ENCODE results near the gene ST3GAL3.

ST3GAL3 gene

GRCh38 chr1:43800771-43801170 is 93.4 kb downstream of the ST3GAL3 start:
- no peaks in the 10 kb centered on the region for H3K9me3 ChIP-seq (ENCODE audit: control insufficient read depth, insufficient read depth, low read length)
- H3K4me1 ChIP-seq (ENCODE audit: insufficient read depth, low read length): no peaks in the 10 kb centered on the region; the same call in 1 of the 2 replicates
- no peak overlapping the region for H3K9ac ChIP-seq (ENCODE audit: low read depth, low read length)
- H3K36me3 ChIP-seq (ENCODE audit: insufficient read depth, low read length): no peaks in the 10 kb centered on the region

GRCh38 chr1:43801203-43801602 is 93.9 kb downstream of the ST3GAL3 start:
- Histone ChIP-seq H3K4me1 (ENCODE audit: insufficient read depth, low read length) (no peaks in the 10 kb centered on the region; the same call in 1 of the 2 replicates), H3K9me3 (ENCODE audit: control insufficient read depth, insufficient read depth, low read length) (no peaks in the 10 kb centered on the region), H3K36me3 (ENCODE audit: insufficient read depth, low read length) (no peaks in the 10 kb centered on the region), H3K9ac (ENCODE audit: low read depth, low read length) (no peak overlapping the region)

GRCh38 chr1:43802356-43802980 is 95.1 kb downstream of the ST3GAL3 start:
- Histone ChIP-seq H3K4me1 (ENCODE audit: insufficient read depth, low read length) (no peaks in the 10 kb centered on the region; the same call in 1 of the 2 replicates), H3K9me3 (ENCODE audit: control insufficient read depth, insufficient read depth, low read length) (no peaks in the 10 kb centered on the region), H3K36me3 (ENCODE audit: insufficient read depth, low read length) (no peaks in the 10 kb centered on the region), H3K9ac (ENCODE audit: low read depth, low read length) (no peak overlapping the region)

GRCh38 chr1:43803105-43803504 is 95.8 kb downstream of the ST3GAL3 start:
- no peaks in the 10 kb centered on the region for H3K9me3 ChIP-seq (ENCODE audit: control insufficient read depth, insufficient read depth, low read length)
- H3K36me3 ChIP-seq (ENCODE audit: insufficient read depth, low read length): no peaks in the 10 kb centered on the region
- H3K4me1 ChIP-seq (ENCODE audit: insufficient read depth, low read length): no peaks in the 10 kb centered on the region; the same call in 1 of the 2 replicates
- H3K9ac ChIP-seq (ENCODE audit: low read depth, low read length): no peak overlapping the region

GRCh38 chr1:43803646-43804045 is 96.3 kb downstream of the ST3GAL3 start:
- Histone ChIP-seq H3K9me3 (ENCODE audit: control insufficient read depth, insufficient read depth, low read length) (no peaks in the 10 kb centered on the region), H3K9ac (ENCODE audit: low read depth, low read length) (no peak overlapping the region), H3K4me1 (ENCODE audit: insufficient read depth, low read length) (no peaks in the 10 kb centered on the region; the same call in 1 of the 2 replicates), H3K36me3 (ENCODE audit: insufficient read depth, low read length) (no peaks in the 10 kb centered on the region)

GRCh38 chr1:43804569-43804968 is 97.2 kb downstream of the ST3GAL3 start:
- Histone ChIP-seq H3K9ac (ENCODE audit: low read depth, low read length) (no peak overlapping the region), H3K36me3 (ENCODE audit: insufficient read depth, low read length) (no peaks in the 10 kb centered on the region), H3K4me1 (ENCODE audit: insufficient read depth, low read length) (no peaks in the 10 kb centered on the region; the same call in 1 of the 2 replicates), H3K9me3 (ENCODE audit: control insufficient read depth, insufficient read depth, low read length) (no peaks in the 10 kb centered on the region; the same call in 1 of the 2 replicates)

GRCh38 chr1:43805340-43805739 is 98.0 kb downstream of the ST3GAL3 start:
- H3K9ac ChIP-seq (ENCODE audit: low read depth, low read length): no peak overlapping the region
- no peaks in the 10 kb centered on the region for H3K36me3 ChIP-seq (ENCODE audit: insufficient read depth, low read length)
- H3K9me3 ChIP-seq (ENCODE audit: control insufficient read depth, insufficient read depth, low read length): no peaks in the 10 kb centered on the region; the same call in 1 of the 2 replicates
- H3K4me1 ChIP-seq (ENCODE audit: insufficient read depth, low read length): no peaks in the 10 kb centered on the region; the same call in 1 of the 2 replicates

- no peaks in the 10 kb centered on the region; the same call in 1 of the 2 replicates for H3K9me3 ChIP-seq (ENCODE audit: control insufficient read depth, insufficient read depth, low read length)
- H3K9ac ChIP-seq (ENCODE audit: low read depth, low read length): no peak overlapping the region
- H3K36me3 ChIP-seq (ENCODE audit: insufficient read depth, low read length): no peaks in the 10 kb centered on the region
- H3K4me1 ChIP-seq (ENCODE audit: insufficient read depth, low read length): no peaks in the 10 kb centered on the region; the same call in 1 of the 2 replicates
Observed at GRCh38 chr1:43806183-43806582, 98.8 kb downstream of the ST3GAL3 start.

GRCh38 chr1:43809097-43809673 is 101.8 kb downstream of the ST3GAL3 start:
- Histone ChIP-seq H3K9ac (ENCODE audit: low read depth, low read length) (no peak overlapping the region), H3K9me3 (ENCODE audit: control insufficient read depth, insufficient read depth, low read length) (no peaks in the 10 kb centered on the region; the same call in 1 of the 2 replicates), H3K36me3 (ENCODE audit: insufficient read depth, low read length) (no peaks in the 10 kb centered on the region; the same call in 1 of the 2 replicates), H3K4me1 (ENCODE audit: insufficient read depth, low read length) (peaks cover 11% of the 10 kb centered on the region; the same call in 1 of the 2 replicates)

- H3K36me3 ChIP-seq (ENCODE audit: insufficient read depth, low read length): no peaks in the 10 kb centered on the region; the same call in 1 of the 2 replicates
- H3K9me3 ChIP-seq (ENCODE audit: control insufficient read depth, insufficient read depth, low read length): no peaks in the 10 kb centered on the region; the same call in 1 of the 2 replicates
- H3K4me1 ChIP-seq (ENCODE audit: insufficient read depth, low read length): peaks cover 11% of the 10 kb centered on the region; the same call in 1 of the 2 replicates
- no peak overlapping the region for H3K9ac ChIP-seq (ENCODE audit: low read depth, low read length)
Observed at GRCh38 chr1:43812579-43812978, 105.2 kb downstream of the ST3GAL3 start.

- Histone ChIP-seq H3K4me1 (ENCODE audit: insufficient read depth, low read length) (peaks cover 11% of the 10 kb centered on the region; the same call in 1 of the 2 replicates), H3K9me3 (ENCODE audit: control insufficient read depth, insufficient read depth, low read length) (peaks cover 2% of the 10 kb centered on the region), H3K9ac (ENCODE audit: low read depth, low read length) (no peak overlapping the region), H3K36me3 (ENCODE audit: insufficient read depth, low read length) (no peaks in the 10 kb centered on the region; the same call in 1 of the 2 replicates)
Observed at GRCh38 chr1:43814401-43814800, 107.1 kb downstream of the ST3GAL3 start.

- Histone ChIP-seq H3K4me1 (ENCODE audit: insufficient read depth, low read length) (peaks cover 26% of the 10 kb centered on the region), H3K9me3 (ENCODE audit: control insufficient read depth, insufficient read depth, low read length) (peaks cover 6% of the 10 kb centered on the region), H3K9ac (ENCODE audit: low read depth, low read length) (no peak overlapping the region), H3K36me3 (ENCODE audit: insufficient read depth, low read length) (no peaks in the 10 kb centered on the region)
Observed at GRCh38 chr1:43817304-43817939, 110.1 kb downstream of the ST3GAL3 start.

- peaks cover 6% of the 10 kb centered on the region for H3K9me3 ChIP-seq (ENCODE audit: control insufficient read depth, insufficient read depth, low read length)
- H3K9ac ChIP-seq (ENCODE audit: low read depth, low read length): no peak overlapping the region
- H3K4me1 ChIP-seq (ENCODE audit: insufficient read depth, low read length): peaks cover 19% of the 10 kb centered on the region
- H3K36me3 ChIP-seq (ENCODE audit: insufficient read depth, low read length): no peaks in the 10 kb centered on the region
Observed at GRCh38 chr1:43818691-43819090, 111.4 kb downstream of the ST3GAL3 start.

- Histone ChIP-seq H3K9ac (ENCODE audit: low read depth, low read length) (no peak overlapping the region), H3K36me3 (ENCODE audit: insufficient read depth, low read length) (no peaks in the 10 kb centered on the region), H3K9me3 (ENCODE audit: control insufficient read depth, insufficient read depth, low read length) (peaks cover 6% of the 10 kb centered on the region), H3K4me1 (ENCODE audit: insufficient read depth, low read length) (peaks cover 19% of the 10 kb centered on the region)
Observed at GRCh38 chr1:43819357-43819756, 112.0 kb downstream of the ST3GAL3 start.
